ENCODE measurements around the gene CD180.
"Not testable (repeated sequence)": the region's sequence is repeated elsewhere in the genome, so short reads cannot be mapped to it uniquely, and the experiment has no call there.

Gene CD180

DNA sequence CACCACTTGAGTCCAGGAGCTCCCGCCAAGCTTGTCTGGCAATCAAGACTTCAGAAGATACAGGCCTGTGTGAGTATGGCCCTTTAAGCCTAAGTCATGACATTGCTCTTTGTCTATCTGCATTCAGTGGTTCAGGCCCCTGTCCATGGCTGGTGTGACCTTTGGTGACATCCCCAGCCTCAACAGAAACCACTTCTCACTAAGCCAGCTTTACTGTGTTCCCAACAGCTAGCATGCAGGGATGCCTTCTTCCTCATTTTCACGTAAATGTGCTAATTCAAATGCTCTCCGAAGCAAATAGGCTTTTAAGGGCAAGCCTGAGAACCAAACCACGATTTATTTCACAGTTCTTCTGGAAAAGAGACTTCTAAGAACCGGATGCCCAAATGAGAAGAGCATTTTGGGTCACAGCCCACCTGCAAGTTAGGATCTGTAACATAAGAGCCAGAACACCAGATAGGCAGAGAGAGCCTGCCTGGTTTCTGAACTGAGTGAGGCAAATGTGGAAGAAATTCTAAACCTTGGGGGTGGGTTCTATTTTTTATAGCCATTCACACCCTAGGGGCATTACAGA is 14.9 kb downstream of the CD180 start:
- peak; percentile 16 for DNase-seq (ENCODE audit: low read depth)
- no peak overlapping the region for H3K4me3 ChIP-seq (ENCODE audit: low read depth, low read length)
- TF ChIP-seq, protein P1, sequence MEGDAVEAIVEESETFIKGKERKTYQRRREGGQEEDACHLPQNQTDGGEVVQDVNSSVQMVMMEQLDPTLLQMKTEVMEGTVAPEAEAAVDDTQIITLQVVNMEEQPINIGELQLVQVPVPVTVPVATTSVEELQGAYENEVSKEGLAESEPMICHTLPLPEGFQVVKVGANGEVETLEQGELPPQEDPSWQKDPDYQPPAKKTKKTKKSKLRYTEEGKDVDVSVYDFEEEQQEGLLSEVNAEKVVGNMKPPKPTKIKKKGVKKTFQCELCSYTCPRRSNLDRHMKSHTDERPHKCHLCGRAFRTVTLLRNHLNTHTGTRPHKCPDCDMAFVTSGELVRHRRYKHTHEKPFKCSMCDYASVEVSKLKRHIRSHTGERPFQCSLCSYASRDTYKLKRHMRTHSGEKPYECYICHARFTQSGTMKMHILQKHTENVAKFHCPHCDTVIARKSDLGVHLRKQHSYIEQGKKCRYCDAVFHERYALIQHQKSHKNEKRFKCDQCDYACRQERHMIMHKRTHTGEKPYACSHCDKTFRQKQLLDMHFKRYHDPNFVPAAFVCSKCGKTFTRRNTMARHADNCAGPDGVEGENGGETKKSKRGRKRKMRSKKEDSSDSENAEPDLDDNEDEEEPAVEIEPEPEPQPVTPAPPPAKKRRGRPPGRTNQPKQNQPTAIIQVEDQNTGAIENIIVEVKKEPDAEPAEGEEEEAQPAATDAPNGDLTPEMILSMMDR (conservative IDR thresholded peaks at IDR 0.05; ENCODE audit: low read depth, low read length), result no peak

DNA sequence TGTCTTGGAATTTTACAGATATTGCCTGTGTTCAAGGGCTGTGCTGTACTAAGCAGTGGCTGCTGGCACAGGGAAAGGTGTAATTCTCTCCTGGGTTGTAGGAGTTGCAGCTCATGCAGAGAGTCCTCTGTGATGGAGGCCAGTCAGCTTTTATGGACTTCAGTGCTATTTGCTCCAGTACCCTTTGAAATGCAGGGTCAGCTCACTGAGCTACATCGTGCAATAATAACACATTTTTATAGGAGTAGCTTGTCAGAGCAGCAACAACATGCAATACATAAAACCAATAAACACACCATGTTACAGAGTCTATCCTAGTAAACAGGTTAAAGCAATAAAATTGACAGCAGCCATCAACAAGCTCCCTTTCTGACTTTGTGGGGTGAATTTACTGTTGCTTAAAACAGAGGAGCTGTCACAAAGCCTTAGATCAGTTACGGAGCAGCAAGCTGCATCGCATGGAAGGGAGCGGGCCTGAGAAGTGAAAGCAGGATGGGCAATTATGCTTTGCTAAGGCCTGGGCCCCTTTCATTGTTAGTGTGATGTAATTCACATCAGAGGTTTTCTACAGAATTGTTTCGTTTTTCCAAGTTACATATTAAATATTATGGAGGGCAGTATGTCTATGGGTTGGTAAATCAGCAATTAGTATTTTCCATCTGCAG is 16.8 kb downstream of the CD180 start:
- DNase-seq (ENCODE audit: low read depth), result no peak
- no peak overlapping the region for H3K4me3 ChIP-seq (ENCODE audit: low read depth, low read length)
- TF ChIP-seq, protein P1 (conservative IDR thresholded peaks at IDR 0.05; ENCODE audit: low read depth, low read length), result no peak

DNA sequence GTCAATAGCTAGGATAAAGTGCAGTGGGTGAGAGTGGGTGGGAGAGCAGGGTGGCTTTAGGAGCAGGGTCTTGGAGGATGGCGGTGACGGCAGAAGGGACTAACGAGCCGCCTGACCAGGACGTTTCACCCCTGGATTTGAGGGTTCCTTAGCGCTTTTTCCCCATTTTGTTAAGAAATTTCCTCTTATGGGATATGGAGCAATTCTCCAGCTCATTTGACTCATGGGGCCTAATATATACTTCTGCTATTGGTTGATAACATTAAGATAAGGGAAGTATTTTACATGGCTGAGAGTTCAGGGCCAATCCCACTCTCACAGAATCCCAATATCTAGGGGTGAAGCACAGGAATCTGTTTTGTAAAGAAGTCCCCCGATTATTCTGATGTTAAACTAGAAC is 17.6 kb downstream of the CD180 start:
- no peak overlapping the region for H3K4me3 ChIP-seq (ENCODE audit: low read depth, low read length)
- no peak for DNase-seq (ENCODE audit: low read depth)
- TF ChIP-seq, protein P1 (conservative IDR thresholded peaks at IDR 0.05; ENCODE audit: low read depth, low read length), result no peak

DNA sequence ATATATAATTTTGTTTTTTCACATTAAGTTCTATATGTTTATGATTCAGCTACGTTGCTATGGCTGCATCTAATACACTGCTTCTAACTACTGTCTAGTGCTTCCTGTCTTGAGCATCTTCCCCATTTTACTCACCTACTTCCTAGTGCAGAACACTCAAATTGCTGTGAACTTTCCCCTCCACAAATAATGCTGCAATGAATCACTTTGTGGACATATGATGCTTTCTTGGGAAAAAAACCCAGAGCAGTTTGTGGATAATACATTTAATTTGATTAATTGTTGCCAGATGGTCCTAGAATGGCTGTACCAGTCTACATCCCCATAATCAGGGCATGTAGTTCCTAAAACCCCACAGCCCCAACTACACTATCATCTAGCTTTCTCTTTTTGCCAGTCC is 18.5 kb downstream of the CD180 start:
- TF ChIP-seq, protein P1 (conservative IDR thresholded peaks at IDR 0.05; ENCODE audit: low read depth, low read length), result no peak
- H3K4me3 ChIP-seq (ENCODE audit: low read depth, low read length), result no peak overlapping the region
- DNase-seq (ENCODE audit: low read depth), result peak; percentile 15

DNA sequence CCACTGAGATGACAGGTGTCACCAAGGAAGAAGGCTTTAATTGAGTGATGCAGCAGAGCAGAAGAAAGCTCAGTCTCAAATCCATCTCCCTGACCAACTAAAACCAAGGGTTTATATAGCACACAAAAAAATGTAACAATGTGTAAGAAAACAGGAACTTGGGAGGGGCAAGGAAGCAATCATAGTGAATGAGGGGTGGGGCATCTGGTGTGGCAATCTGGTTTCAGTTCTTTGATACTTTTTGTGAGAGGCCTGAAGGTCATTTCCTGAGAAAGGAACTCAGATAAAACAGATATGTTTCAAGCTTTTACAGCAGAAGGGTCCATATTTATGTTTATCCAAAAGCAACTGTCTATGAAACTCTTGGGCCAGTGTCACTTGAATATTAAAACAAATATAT is 19.7 kb downstream of the CD180 start:
- H3K4me3 ChIP-seq (ENCODE audit: low read depth, low read length), result no peak overlapping the region
- DNase-seq (ENCODE audit: low read depth), result no peak
- TF ChIP-seq, protein P1 (conservative IDR thresholded peaks at IDR 0.05; ENCODE audit: low read depth, low read length), result no peak

DNA sequence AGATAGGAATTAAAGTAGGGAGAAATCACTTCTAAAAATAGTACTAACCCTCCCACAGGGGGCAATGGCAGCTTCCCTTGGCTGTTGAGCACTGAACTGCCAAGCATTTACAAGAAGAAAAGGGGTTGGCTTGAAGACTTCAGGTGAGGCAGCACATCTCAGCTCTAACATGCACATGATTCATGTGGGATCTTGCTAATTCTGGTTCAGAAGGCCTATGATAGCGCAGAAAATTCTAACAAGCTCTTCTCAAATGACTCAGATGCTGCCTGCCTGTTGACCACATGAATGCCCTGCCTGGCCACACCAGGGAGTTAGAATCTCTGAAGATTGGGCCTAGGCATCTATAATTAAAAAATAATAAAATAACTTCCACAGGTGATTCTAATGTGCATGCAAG is 22.6 kb downstream of the CD180 start:
- TF ChIP-seq, protein P1 (conservative IDR thresholded peaks at IDR 0.05; ENCODE audit: low read depth, low read length), result no peak
- no peak overlapping the region for H3K4me3 ChIP-seq (ENCODE audit: low read depth, low read length)
- DNase-seq (ENCODE audit: low read depth), result no peak

DNA sequence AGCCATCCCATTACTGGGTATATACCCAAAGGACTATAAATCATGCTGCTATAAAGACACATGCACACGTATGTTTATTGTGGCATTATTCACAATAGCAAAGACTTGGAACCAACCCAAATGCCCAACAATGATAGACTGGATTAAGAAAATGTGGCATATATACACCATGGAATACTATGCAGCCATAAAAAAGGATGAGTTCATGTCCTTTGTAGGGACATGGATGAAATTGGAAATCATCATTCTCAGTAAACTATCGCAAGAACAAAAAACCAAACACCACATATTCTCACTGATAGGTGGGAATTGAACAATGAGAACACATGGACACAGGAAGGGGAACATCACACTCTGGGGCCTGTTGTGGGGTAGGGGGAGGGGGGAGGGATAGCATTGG is 23.2 kb downstream of the CD180 start:
- DNase-seq (ENCODE audit: low read depth); H3K4me3 ChIP-seq (ENCODE audit: low read depth, low read length): not testable (repeated sequence)
